Caco-2 (cell line): ENCODE results near the gene TFDP3. TPM values are rescaled to one million over a fixed set of nuclear protein-coding genes. Genes with fewer than 3 reads are reported as not detected.

ENCODE experiments used
- BruUV-seq: library from RNA; stranded (reverse); fragments of 400-500 nt; replicated peaks from 2 replicates; lab custom pipeline; 2021; lab: Mats Ljungman, UMichigan
- CTCF ChIA-PET: fragments of 300-600 bp; sonication (Branson Sonifier 250); formaldehyde crosslinking; loops from one replicate; lab custom pipeline; 2022; ENCODE audit warnings: antibody characterized with exemption; lab: Charles Lee
- POLR2A ChIA-PET: fragments of 300-600 bp; sonication (Branson Sonifier 250); formaldehyde crosslinking; loops from one replicate; lab custom pipeline; 2022; ENCODE audit warnings: antibody characterized with exemption; lab: Charles Lee
- DNase-seq, 2 experiments: peaks; one replicate each; pipeline versions ENCODE4 v3.0.0 to v3.0.0-alpha.2; 2020 to 2022
- H3K27me3 ChIP-seq: replicated peaks from 2 replicates; pipeline ENCODE4 v1.6.0; 2011; ENCODE audit warnings: low read length; ENCODE audit not compliant: control insufficient read depth, insufficient read depth
- H3K36me3 ChIP-seq: 2 replicates; pipeline ENCODE4 v1.5.1; 2011; ENCODE audit warnings: low read length; ENCODE audit not compliant: control insufficient read depth, insufficient read depth
- H3K4me1 ChIP-seq: fragments of 250-450 bp; sonication (Bioruptor Pico); 2 replicates; pipeline ENCODE4 v1.5.1; 2020; ENCODE audit warnings: mild to moderate bottlenecking
- H3K4me3 ChIP-seq: 2 replicates; pipeline ENCODE4 v1.5.1; 2011; ENCODE audit warnings: low read depth, mild to moderate bottlenecking, control low read depth, low read length
- H3K9me3 ChIP-seq: fragments of 250-450 bp; sonication (Bioruptor Pico); 2 replicates; pipeline ENCODE4 v1.5.1; 2020; ENCODE audit warnings: mild to moderate bottlenecking, moderate library complexity
- H3K27ac Mint-ChIP-seq: one replicate; pipeline ENCODE4 v1.8.0; 2022; ENCODE audit warnings: mixed read lengths; ENCODE audit not compliant: unreplicated experiment
- H3K27me3 Mint-ChIP-seq: one replicate; pipeline ENCODE4 v1.8.0; 2022; ENCODE audit warnings: mixed read lengths; ENCODE audit not compliant: insufficient read depth, unreplicated experiment
- H3K36me3 Mint-ChIP-seq: one replicate; pipeline ENCODE4 v1.8.0; 2022; ENCODE audit warnings: mild to moderate bottlenecking, mixed read lengths; ENCODE audit not compliant: insufficient read depth, unreplicated experiment
- H3K4me1 Mint-ChIP-seq: one replicate; pipeline ENCODE4 v1.8.0; 2022; ENCODE audit warnings: low read depth, mixed read lengths; ENCODE audit not compliant: unreplicated experiment
- H3K4me3 Mint-ChIP-seq: one replicate; pipeline ENCODE4 v1.8.0; 2022; ENCODE audit warnings: mild to moderate bottlenecking, moderate library complexity, mixed read lengths; ENCODE audit not compliant: unreplicated experiment
- H3K9me3 Mint-ChIP-seq: one replicate; pipeline ENCODE4 v1.8.0; 2022; ENCODE audit warnings: mixed read lengths; ENCODE audit not compliant: unreplicated experiment
- intact Hi-C: fragments of 100-400 bp; cut with micrococcal nuclease; formaldehyde crosslinking; loops from one replicate; pipeline ENCODE4 v1.10.0; 2022; ENCODE audit not compliant: unreplicated experiment
- total RNA-seq: library from RNA; stranded (reverse); gene quantifications from 2 replicates; pipeline ENCODE4 v1.2.3, GENCODE V29; 2022
- TF ChIP-seq, protein P1 (sequence below), 2 experiments: fragments of 200-600 bp in 1 of 2; IDR thresholded peaks; 1 replicate in 1 of 2; 2 replicates in 1 of 2; pipeline versions ENCODE4 v1.5.1 to v1.8.0; 2011 to 2022; ENCODE audit warnings: antibody characterized with exemption in 1 of 2, control low read depth in 1 of 2, inconsistent platforms in 1 of 2, low read depth in 1 of 2, low read length in 1 of 2, mild to moderate bottlenecking in 1 of 2, moderate library complexity in 1 of 2; ENCODE audit not compliant: insufficient read depth in 1 of 2, severe bottlenecking in 1 of 2, unreplicated experiment in 1 of 2

TFDP3 gene
- total RNA-seq, 1 experiment from 2014 or later: not detected

GRCh38 chrX:133183806-133184205 is 34.3 kb downstream of the TFDP3 start:
- Histone ChIP-seq H3K4me1 (no peaks in the 10 kb centered on the region), H3K9me3 (no peaks in the 10 kb centered on the region), H3K4me3 (no peak overlapping the region), H3K36me3 (no peaks in the 10 kb centered on the region), H3K27me3 (no peaks in the 10 kb centered on the region)
- BruUV-seq: no TSS peak
- TF ChIP-seq, protein P1, sequence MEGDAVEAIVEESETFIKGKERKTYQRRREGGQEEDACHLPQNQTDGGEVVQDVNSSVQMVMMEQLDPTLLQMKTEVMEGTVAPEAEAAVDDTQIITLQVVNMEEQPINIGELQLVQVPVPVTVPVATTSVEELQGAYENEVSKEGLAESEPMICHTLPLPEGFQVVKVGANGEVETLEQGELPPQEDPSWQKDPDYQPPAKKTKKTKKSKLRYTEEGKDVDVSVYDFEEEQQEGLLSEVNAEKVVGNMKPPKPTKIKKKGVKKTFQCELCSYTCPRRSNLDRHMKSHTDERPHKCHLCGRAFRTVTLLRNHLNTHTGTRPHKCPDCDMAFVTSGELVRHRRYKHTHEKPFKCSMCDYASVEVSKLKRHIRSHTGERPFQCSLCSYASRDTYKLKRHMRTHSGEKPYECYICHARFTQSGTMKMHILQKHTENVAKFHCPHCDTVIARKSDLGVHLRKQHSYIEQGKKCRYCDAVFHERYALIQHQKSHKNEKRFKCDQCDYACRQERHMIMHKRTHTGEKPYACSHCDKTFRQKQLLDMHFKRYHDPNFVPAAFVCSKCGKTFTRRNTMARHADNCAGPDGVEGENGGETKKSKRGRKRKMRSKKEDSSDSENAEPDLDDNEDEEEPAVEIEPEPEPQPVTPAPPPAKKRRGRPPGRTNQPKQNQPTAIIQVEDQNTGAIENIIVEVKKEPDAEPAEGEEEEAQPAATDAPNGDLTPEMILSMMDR (IDR thresholded peaks at IDR 0.05; ENCODE audit: insufficient read depth in 1 of 2, low read depth in 1 of 2, low read length in 1 of 2, severe bottlenecking in 1 of 2, unreplicated experiment in 1 of 2): no peak
- no peaks in the 10 kb centered on the region for H3K9me3 Mint-ChIP-seq
- H3K4me1 Mint-ChIP-seq: no peaks in the 10 kb centered on the region
- ChIA-PET CTCF (no interaction called here), POLR2A (no interaction called here)
- no peaks in the 10 kb centered on the region for H3K27me3 Mint-ChIP-seq
- H3K36me3 Mint-ChIP-seq: no peaks in the 10 kb centered on the region
- intact Hi-C loops: no loop called here
- H3K27ac Mint-ChIP-seq: no peak overlapping the region
- no peak overlapping the region for H3K4me3 Mint-ChIP-seq
- no peak for DNase-seq

- Histone ChIP-seq H3K4me3 (no peak overlapping the region), H3K27me3 (no peaks in the 10 kb centered on the region), H3K4me1 (no peaks in the 10 kb centered on the region), H3K36me3 (no peaks in the 10 kb centered on the region), H3K9me3 (no peaks in the 10 kb centered on the region)
- CTCF ChIA-PET: no interaction called here
- POLR2A ChIA-PET: no interaction called here
- H3K27ac Mint-ChIP-seq: no peak overlapping the region
- BruUV-seq: no TSS peak
- intact Hi-C loops: loop anchor here (10.0 kb wide), 1 partner anchor 205 kb away; no protein-coding TSS in a partner anchor
- TF ChIP-seq, protein P1 (IDR thresholded peaks at IDR 0.05; ENCODE audit: insufficient read depth in 1 of 2, low read depth in 1 of 2, low read length in 1 of 2, severe bottlenecking in 1 of 2, unreplicated experiment in 1 of 2): no peak
- no peaks in the 10 kb centered on the region for H3K9me3 Mint-ChIP-seq
- H3K4me3 Mint-ChIP-seq: no peak overlapping the region
- no peaks in the 10 kb centered on the region for H3K36me3 Mint-ChIP-seq
- no peaks in the 10 kb centered on the region for H3K4me1 Mint-ChIP-seq
- DNase-seq: no peak
- H3K27me3 Mint-ChIP-seq: no peaks in the 10 kb centered on the region
Observed at GRCh38 chrX:133179500-133179899, 38.7 kb downstream of the TFDP3 start.

- TF ChIP-seq, protein P1 (IDR thresholded peaks at IDR 0.05; ENCODE audit: insufficient read depth in 1 of 2, low read depth in 1 of 2, low read length in 1 of 2, severe bottlenecking in 1 of 2, unreplicated experiment in 1 of 2): no peak
- H3K27me3 Mint-ChIP-seq: no peaks in the 10 kb centered on the region
Observed at GRCh38 chrX:133177202-133177601, 41.0 kb downstream of the TFDP3 start.

More at GRCh38 chrX:133177202-133177601, 41.0 kb downstream of the TFDP3 start:
- H3K4me1 ChIP-seq: no peaks in the 10 kb centered on the region
- no peaks in the 10 kb centered on the region for H3K36me3 ChIP-seq
- DNase-seq: no peak
- no peaks in the 10 kb centered on the region for H3K27me3 ChIP-seq
- Mint-ChIP-seq H3K27ac (no peak overlapping the region), H3K4me3 (no peak overlapping the region), H3K36me3 (no peaks in the 10 kb centered on the region), H3K9me3 (no peaks in the 10 kb centered on the region), H3K4me1 (no peaks in the 10 kb centered on the region)
- ChIA-PET POLR2A (no interaction called here), CTCF (no interaction called here)
- intact Hi-C loops: loop anchor here (2.0 to 10.0 kb wide), 2 partner anchors 38 to 202 kb away; no protein-coding TSS in a partner anchor
- no TSS peak for BruUV-seq
- H3K4me3 ChIP-seq: no peak overlapping the region
- H3K9me3 ChIP-seq: no peaks in the 10 kb centered on the region
